ENCODE data around the gene COIL. TPM values are rescaled to one million over a fixed set of nuclear protein-coding genes. Genes with fewer than 3 reads are reported as not detected.

Gene COIL
- total and polyA plus RNA-seq, 9 of the 15 experiments (the other 6 are each of a cell fraction or from before 2014, with no cell fraction given): 23.9 to 41.3 (median 28.7) TPM

GRCh38 chr17:56908001-56908542 lies 52.8 kb downstream of the COIL start (continued):
- TF ChIP-seq ARID4B (CRISPR knock-in tag; IDR thresholded peaks at IDR 0.05) (no peak), NFE2 (IDR thresholded peaks at IDR 0.05; ENCODE audit: low read depth) (peak; percentile 14; the same call in 1 of the 2 replicates), YBX1 (IDR thresholded peaks at IDR 0.05) (no peak), MNT (conservative IDR thresholded peaks at IDR 0.05) (peak in 1 of 2 experiments; percentile 36; a peak in 1 of 4 replicates), REST (IDR thresholded peaks at IDR 0.05; ENCODE audit: borderline replicate concordance) (no peak), REST (CRISPR knock-in tag; IDR thresholded peaks at IDR 0.05; ENCODE audit: low read depth) (no peak), ARID2 (IDR thresholded peaks at IDR 0.05) (no peak), HDAC1 (IDR thresholded peaks at IDR 0.05) (0 out of 4 replicates have a peak, but pooled peaks of 1 of the 2 experiments have one; percentile 11), ZNF764 (CRISPR knock-in tag; IDR thresholded peaks at IDR 0.05; ENCODE audit: low read depth) (no peak), NR4A1 (CRISPR knock-in tag; IDR thresholded peaks at IDR 0.05) (0 out of 2 replicates have a peak, but pooled peaks have one; percentile 58), NR4A1 (tag; IDR thresholded peaks at IDR 0.05) (no peak), PKNOX1 (IDR thresholded peaks at IDR 0.05) (peak; percentile 59), RBFOX2 (IDR thresholded peaks at IDR 0.05; ENCODE audit: low read depth, low read length) (0 out of 2 replicates have a peak, but pooled peaks have one; percentile 43)
